ENCODE measurements around the gene MED15.
"Not testable (repeated sequence)": the region's sequence is repeated elsewhere in the genome, so short reads cannot be mapped to it uniquely, and the experiment has no call there.

Gene MED15

DNA sequence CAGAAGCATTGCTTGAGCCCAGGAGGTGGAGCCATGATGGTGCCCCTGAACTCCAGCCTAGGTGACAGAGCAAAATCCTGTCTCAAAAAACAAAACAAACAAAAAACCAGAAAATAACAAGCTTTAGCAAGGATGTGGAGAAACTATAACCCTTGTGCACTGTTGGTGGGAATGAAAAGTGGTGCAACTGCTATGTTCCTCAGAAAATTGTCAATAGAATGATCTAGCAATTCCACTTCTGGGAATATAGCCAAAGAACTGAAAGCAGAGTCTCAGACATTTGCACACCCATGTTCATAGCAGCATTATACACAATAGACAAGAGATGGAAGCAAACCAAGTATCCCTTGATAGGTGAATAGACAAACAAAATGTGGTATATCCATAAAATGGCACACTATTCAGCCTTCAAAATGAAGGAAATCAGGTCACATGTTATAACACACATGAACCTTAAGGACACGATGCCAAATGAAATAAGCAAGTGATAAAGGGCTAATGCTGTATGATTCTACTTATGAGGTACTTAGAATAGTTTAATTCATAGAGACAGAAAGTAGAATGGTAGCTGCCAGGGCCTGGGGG is 27.7 kb upstream of the MED15 start:
- DNase-seq (ENCODE audit: insufficient read length, low spot score) (no peak), FAIRE-seq (no peak)
- TF ChIP-seq PAX5 (IDR thresholded peaks at IDR 0.05; ENCODE audit: insufficient read depth, low read length, severe bottlenecking) (no peak), POU2F2 (IDR thresholded peaks at IDR 0.05; ENCODE audit: low read depth, low read length) (no peak), POLR2A (IDR thresholded peaks at IDR 0.05; ENCODE audit: low read depth, low read length) (no peak), POLR2AphosphoS5 (IDR thresholded peaks at IDR 0.05; ENCODE audit: low read depth, low read length) (no peak), SPI1 (IDR thresholded peaks at IDR 0.05; ENCODE audit: low read depth, low read length) (no peak), TAF1 (IDR thresholded peaks at IDR 0.05; ENCODE audit: low read depth, low read length) (no peak)

DNA sequence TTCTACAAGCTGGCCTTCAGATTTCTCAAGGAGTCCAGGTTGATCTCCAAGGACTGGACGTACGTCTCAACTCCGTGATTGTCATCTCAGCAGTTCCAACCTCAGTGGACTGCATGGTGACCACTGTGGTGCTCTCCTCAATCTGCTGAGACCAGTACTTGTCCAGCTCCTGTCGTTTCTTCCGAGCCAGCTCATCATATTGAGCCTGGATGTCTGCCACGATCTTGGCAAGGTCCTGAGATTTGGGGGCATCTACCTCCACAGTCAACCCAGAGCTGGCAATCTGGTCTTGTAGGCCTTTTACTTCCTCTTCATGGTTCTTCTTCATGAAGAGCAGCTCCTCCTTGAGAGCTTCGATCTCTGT is 24.3 kb upstream of the MED15 start:
- FAIRE-seq; DNase-seq (ENCODE audit: insufficient read length, low spot score): not testable (repeated sequence)

GRCh38 chr22:20483771-20484170 is 23.6 kb upstream of the MED15 start:
- FAIRE-seq (no peak), DNase-seq (ENCODE audit: insufficient read length, low spot score) (no peak)
- TF ChIP-seq PAX5 (IDR thresholded peaks at IDR 0.05; ENCODE audit: insufficient read depth, low read length, severe bottlenecking), result no peak
- TF ChIP-seq TAF1 (IDR thresholded peaks at IDR 0.05; ENCODE audit: low read depth, low read length), result no peak
- TF ChIP-seq POLR2A (IDR thresholded peaks at IDR 0.05; ENCODE audit: low read depth, low read length), result no peak
- TF ChIP-seq POLR2AphosphoS5 (IDR thresholded peaks at IDR 0.05; ENCODE audit: low read depth, low read length), result no peak
- TF ChIP-seq POU2F2 (IDR thresholded peaks at IDR 0.05; ENCODE audit: low read depth, low read length), result no peak
- TF ChIP-seq SPI1 (IDR thresholded peaks at IDR 0.05; ENCODE audit: low read depth, low read length), result no peak

DNA sequence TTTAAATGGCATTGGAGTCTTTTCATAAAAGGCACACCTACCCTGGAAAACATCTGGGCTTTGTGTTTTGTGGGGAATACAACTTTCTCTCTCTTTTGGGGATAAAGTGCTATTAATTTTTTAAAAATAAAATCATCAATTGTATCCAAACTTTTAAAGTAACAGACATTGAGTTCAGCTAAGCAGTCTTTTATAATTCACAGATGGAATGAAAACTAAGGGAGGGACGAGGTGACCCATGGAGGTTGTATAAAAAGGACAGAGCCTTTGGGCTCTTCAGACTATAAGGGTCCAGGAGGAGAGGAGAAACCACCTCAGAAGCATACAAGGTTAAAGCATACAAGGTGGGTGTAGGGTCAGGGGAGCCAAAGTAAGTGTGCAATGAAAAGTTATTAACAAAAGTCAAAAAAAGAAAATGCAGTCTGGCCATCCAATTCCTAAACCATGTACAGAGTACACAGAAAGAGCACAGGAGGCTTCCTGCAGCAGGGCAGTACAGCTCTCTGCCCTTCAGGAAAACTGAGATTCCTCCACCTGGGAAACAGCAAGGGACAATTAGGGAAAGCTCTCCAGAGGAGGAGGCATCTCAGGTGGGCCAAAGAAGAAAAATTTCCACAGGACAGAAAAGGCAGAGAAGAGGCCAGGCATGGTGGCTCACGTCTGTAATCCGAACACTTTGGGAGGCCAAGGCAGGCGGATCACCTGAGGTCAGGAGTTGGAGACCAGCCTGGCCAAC is 22.3 kb upstream of the MED15 start:
- no peak for FAIRE-seq
- no peak for DNase-seq (ENCODE audit: insufficient read length, low spot score)
- TF ChIP-seq SPI1 (IDR thresholded peaks at IDR 0.05; ENCODE audit: low read depth, low read length), result no peak
- no peak for TF ChIP-seq POU2F2 (IDR thresholded peaks at IDR 0.05; ENCODE audit: low read depth, low read length)
- TF ChIP-seq TAF1 (IDR thresholded peaks at IDR 0.05; ENCODE audit: low read depth, low read length), result no peak
- TF ChIP-seq PAX5 (IDR thresholded peaks at IDR 0.05; ENCODE audit: insufficient read depth, low read length, severe bottlenecking), result no peak
- TF ChIP-seq POLR2AphosphoS5 (IDR thresholded peaks at IDR 0.05; ENCODE audit: low read depth, low read length), result no peak
- TF ChIP-seq POLR2A (IDR thresholded peaks at IDR 0.05; ENCODE audit: low read depth, low read length), result no peak

- DNase-seq (ENCODE audit: insufficient read length, low spot score) (no peak), FAIRE-seq (no peak)
- no peak for TF ChIP-seq TAF1 (IDR thresholded peaks at IDR 0.05; ENCODE audit: low read depth, low read length)
- no peak for TF ChIP-seq PAX5 (IDR thresholded peaks at IDR 0.05; ENCODE audit: insufficient read depth, low read length, severe bottlenecking)
- TF ChIP-seq POLR2A (IDR thresholded peaks at IDR 0.05; ENCODE audit: low read depth, low read length), result no peak
Measured at GRCh38 chr22:20486229-20486628, 21.2 kb upstream of the MED15 start.

GRCh38 chr22:20487715-20488114 is 19.7 kb upstream of the MED15 start:
- no peak for DNase-seq (ENCODE audit: insufficient read length, low spot score)
- FAIRE-seq, result no peak
- TF ChIP-seq POLR2A (IDR thresholded peaks at IDR 0.05; ENCODE audit: low read depth, low read length) (no peak), POLR2AphosphoS5 (IDR thresholded peaks at IDR 0.05; ENCODE audit: low read depth, low read length) (no peak), SPI1 (IDR thresholded peaks at IDR 0.05; ENCODE audit: low read depth, low read length) (no peak), POU2F2 (IDR thresholded peaks at IDR 0.05; ENCODE audit: low read depth, low read length) (no peak), PAX5 (IDR thresholded peaks at IDR 0.05; ENCODE audit: insufficient read depth, low read length, severe bottlenecking) (no peak), TAF1 (IDR thresholded peaks at IDR 0.05; ENCODE audit: low read depth, low read length) (no peak)

- TF ChIP-seq TAF1 (IDR thresholded peaks at IDR 0.05; ENCODE audit: low read depth, low read length), result no peak
- TF ChIP-seq PAX5 (IDR thresholded peaks at IDR 0.05; ENCODE audit: insufficient read depth, low read length, severe bottlenecking), result no peak
- TF ChIP-seq POLR2A (IDR thresholded peaks at IDR 0.05; ENCODE audit: low read depth, low read length), result no peak
- FAIRE-seq (no peak), DNase-seq (ENCODE audit: insufficient read length, low spot score) (no peak)
Measured at GRCh38 chr22:20488946-20489345, 18.5 kb upstream of the MED15 start.

DNA sequence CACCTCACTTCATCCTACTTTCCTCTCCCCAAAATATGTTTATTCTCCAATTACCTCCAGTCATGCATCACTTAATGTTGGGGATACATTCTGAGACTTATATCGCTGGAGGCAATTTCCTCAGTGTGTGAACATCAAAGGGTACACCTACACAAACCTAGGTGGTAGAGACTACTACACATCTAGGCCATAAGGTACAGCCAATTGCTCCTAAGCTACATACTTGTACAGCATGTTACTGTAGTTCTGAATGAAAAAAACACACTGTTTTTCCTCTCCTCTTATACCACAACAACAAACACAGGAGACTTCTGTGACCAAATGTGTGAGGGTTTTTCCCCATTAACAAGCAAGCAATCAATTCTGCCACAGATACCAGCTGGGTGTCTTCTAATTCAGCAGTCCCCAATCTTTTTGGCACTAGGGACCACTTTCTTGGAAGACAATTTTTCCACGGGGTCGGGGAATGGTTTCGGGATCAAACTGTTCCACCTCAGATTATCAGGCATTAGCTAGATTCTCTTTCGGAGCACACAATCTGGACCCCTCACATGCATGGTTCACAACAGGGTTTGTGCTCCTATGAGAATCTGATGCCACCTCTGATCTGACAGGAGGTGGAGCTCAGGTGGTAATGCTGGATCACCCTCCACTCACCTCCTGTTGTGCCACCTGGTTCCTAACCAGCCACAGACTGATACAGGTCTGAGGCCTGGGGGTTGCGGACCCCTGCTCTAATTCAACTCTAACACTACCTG is 17.0 kb upstream of the MED15 start:
- no peak for FAIRE-seq
- DNase-seq (ENCODE audit: insufficient read length, low spot score), result no peak
- TF ChIP-seq SPI1 (IDR thresholded peaks at IDR 0.05; ENCODE audit: low read depth, low read length), result no peak
- TF ChIP-seq POLR2A (IDR thresholded peaks at IDR 0.05; ENCODE audit: low read depth, low read length), result no peak
- TF ChIP-seq PAX5 (IDR thresholded peaks at IDR 0.05; ENCODE audit: insufficient read depth, low read length, severe bottlenecking), result no peak
- TF ChIP-seq POLR2AphosphoS5 (IDR thresholded peaks at IDR 0.05; ENCODE audit: low read depth, low read length), result no peak
- no peak for TF ChIP-seq POU2F2 (IDR thresholded peaks at IDR 0.05; ENCODE audit: low read depth, low read length)
- no peak for TF ChIP-seq TAF1 (IDR thresholded peaks at IDR 0.05; ENCODE audit: low read depth, low read length)

DNA sequence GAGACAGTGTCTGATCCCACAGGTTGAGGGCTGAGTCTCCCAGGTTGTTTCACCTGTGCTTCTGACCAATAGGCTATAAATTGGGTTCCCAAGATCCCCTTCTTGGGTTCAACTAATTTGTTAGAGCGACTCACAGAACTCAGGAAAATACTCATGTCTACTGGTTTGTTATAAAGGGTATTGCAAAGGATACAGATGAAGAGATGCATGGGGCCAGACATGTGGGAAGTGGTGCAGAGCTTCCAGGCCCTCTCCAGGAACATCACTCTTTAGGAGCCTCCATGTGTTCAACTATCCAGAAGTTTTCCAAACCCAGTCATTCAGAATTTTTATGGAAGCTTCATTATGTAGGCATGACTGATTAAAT is 16.5 kb upstream of the MED15 start:
- no peak for TF ChIP-seq POLR2A (IDR thresholded peaks at IDR 0.05; ENCODE audit: low read depth, low read length)
- TF ChIP-seq SPI1 (IDR thresholded peaks at IDR 0.05; ENCODE audit: low read depth, low read length), result no peak
- no peak for TF ChIP-seq POU2F2 (IDR thresholded peaks at IDR 0.05; ENCODE audit: low read depth, low read length)
- TF ChIP-seq PAX5 (IDR thresholded peaks at IDR 0.05; ENCODE audit: insufficient read depth, low read length, severe bottlenecking), result no peak
- no peak for TF ChIP-seq TAF1 (IDR thresholded peaks at IDR 0.05; ENCODE audit: low read depth, low read length)
- no peak for TF ChIP-seq POLR2AphosphoS5 (IDR thresholded peaks at IDR 0.05; ENCODE audit: low read depth, low read length)
- no peak for FAIRE-seq

DNA sequence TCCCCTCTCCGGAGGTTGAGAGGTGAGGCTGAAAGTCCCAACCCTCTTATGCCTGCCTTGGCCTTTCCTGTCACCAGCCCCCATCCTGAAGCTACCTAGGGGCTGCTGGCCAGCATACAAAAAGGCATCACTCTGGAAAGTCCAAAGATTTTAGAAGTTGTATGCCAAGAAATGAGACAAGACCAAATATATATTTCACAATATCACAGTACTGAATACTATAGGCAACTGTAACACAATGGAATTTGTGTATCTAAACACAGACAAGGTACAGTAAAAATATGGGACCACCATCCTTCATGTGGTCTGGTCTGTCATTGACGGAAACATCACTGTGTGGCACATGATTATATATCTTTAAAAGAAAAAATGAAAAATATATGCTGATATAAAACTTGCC is 16.1 kb upstream of the MED15 start:
- no peak for DNase-seq (ENCODE audit: insufficient read length, low spot score)
- no peak for TF ChIP-seq TAF1 (IDR thresholded peaks at IDR 0.05; ENCODE audit: low read depth, low read length)
- no peak for TF ChIP-seq PAX5 (IDR thresholded peaks at IDR 0.05; ENCODE audit: insufficient read depth, low read length, severe bottlenecking)
- no peak for TF ChIP-seq POU2F2 (IDR thresholded peaks at IDR 0.05; ENCODE audit: low read depth, low read length)
- no peak for TF ChIP-seq SPI1 (IDR thresholded peaks at IDR 0.05; ENCODE audit: low read depth, low read length)
- TF ChIP-seq POLR2A (IDR thresholded peaks at IDR 0.05; ENCODE audit: low read depth, low read length), result no peak
- no peak for TF ChIP-seq POLR2AphosphoS5 (IDR thresholded peaks at IDR 0.05; ENCODE audit: low read depth, low read length)
- no peak for FAIRE-seq

More for the DNA sequence above, 16.5 kb upstream of the MED15 start:
- DNase-seq (ENCODE audit: insufficient read length, low spot score), result no peak
